Neural cell (in vitro differentiated cells): ENCODE data around the gene LDAH.

ENCODE experiments used
- MXI1 ChIP-seq: fragments of 450-650 bp; conservative IDR thresholded peaks from 2 replicates; pipeline ENCODE4 v1.6.1; 2014; ENCODE audit warnings: antibody characterized with exemption, mild to moderate bottlenecking; ENCODE audit not compliant: poor library complexity, severe bottlenecking
- POLR2AphosphoS5 ChIP-seq: IDR thresholded peaks from 2 replicates; pipeline ENCODE4 v1.6.1; 2012
- RAD21 ChIP-seq: fragments of 450-650 bp; conservative IDR thresholded peaks from 2 replicates; pipeline ENCODE4 v1.6.1; 2014; ENCODE audit warnings: antibody characterized with exemption, mild to moderate bottlenecking, moderate library complexity
- SMC3 ChIP-seq: fragments of 450-650 bp; conservative IDR thresholded peaks from 2 replicates; pipeline ENCODE4 v1.6.1; 2014; ENCODE audit warnings: antibody characterized with exemption, mild to moderate bottlenecking, moderate library complexity; ENCODE audit not compliant: poor library complexity
- TAF1 ChIP-seq: IDR thresholded peaks from 2 replicates; pipeline ENCODE4 v1.6.1; 2012; ENCODE audit warnings: low read depth
- TF ChIP-seq, protein P1 (sequence below): fragments of 450-650 bp; IDR thresholded peaks from 2 replicates; pipeline ENCODE4 v1.5.1; 2014; ENCODE audit warnings: antibody characterized with exemption, mild to moderate bottlenecking, moderate library complexity; ENCODE audit not compliant: poor library complexity, severe bottlenecking

DNA sequence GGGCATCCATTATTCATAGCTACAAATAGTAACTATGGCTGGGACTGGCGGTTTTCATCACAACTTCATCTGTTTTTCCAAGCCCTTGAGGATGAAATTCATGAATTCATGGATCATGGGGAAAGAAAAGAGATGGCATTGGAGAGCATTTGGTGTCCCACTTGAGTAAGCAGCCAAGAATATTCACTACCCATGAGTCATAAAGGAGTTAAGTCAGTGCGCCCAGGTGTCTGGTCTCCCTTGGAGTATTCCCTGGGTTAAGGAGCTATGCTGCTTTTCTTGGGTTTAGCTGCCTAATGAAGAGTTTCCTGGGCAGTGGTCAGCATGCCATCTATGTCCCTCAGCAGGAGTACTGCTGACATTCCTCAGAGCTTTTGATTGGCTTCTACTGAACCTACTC, 21.3 kb upstream of the LDAH start:
- TF ChIP-seq, protein P1, sequence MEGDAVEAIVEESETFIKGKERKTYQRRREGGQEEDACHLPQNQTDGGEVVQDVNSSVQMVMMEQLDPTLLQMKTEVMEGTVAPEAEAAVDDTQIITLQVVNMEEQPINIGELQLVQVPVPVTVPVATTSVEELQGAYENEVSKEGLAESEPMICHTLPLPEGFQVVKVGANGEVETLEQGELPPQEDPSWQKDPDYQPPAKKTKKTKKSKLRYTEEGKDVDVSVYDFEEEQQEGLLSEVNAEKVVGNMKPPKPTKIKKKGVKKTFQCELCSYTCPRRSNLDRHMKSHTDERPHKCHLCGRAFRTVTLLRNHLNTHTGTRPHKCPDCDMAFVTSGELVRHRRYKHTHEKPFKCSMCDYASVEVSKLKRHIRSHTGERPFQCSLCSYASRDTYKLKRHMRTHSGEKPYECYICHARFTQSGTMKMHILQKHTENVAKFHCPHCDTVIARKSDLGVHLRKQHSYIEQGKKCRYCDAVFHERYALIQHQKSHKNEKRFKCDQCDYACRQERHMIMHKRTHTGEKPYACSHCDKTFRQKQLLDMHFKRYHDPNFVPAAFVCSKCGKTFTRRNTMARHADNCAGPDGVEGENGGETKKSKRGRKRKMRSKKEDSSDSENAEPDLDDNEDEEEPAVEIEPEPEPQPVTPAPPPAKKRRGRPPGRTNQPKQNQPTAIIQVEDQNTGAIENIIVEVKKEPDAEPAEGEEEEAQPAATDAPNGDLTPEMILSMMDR: no peak
- no peak for TF ChIP-seq POLR2AphosphoS5
- no peak for TF ChIP-seq SMC3
- no peak for TF ChIP-seq TAF1
- no peak for TF ChIP-seq MXI1
- TF ChIP-seq RAD21: no peak
